NCI-H2196 treated with DMSO at 0.1 percent for 48 hours (cell line): ENCODE data around the gene IRF8.

Source experiments
- DNase-seq: peaks from one replicate; lab custom pipeline; 2025; ENCODE audit not compliant: unreplicated experiment; lab: John Stamatoyannopoulos, UW

Gene IRF8

GRCh38 chr16:85955566-85955965 lies 56.6 kb downstream of the IRF8 start:
- no peak for DNase-seq

- DNase-seq: no peak
These were observed 57.5 kb downstream of the IRF8 start for GRCh38 chr16:85956426-85956825.

- DNase-seq: no peak
These were observed 59.8 kb downstream of the IRF8 start for GRCh38 chr16:85958731-85959130.

- no peak for DNase-seq
These were observed 60.7 kb downstream of the IRF8 start for GRCh38 chr16:85959686-85960085.

GRCh38 chr16:85960486-85961046 lies 61.6 kb downstream of the IRF8 start:
- DNase-seq: no peak

- no peak for DNase-seq
These were observed 63.3 kb downstream of the IRF8 start for GRCh38 chr16:85961988-85962915.

- DNase-seq: peak; percentile 26
These were observed 64.9 kb downstream of the IRF8 start for GRCh38 chr16:85963753-85964285.

- no peak for DNase-seq
These were observed 66.2 kb downstream of the IRF8 start for GRCh38 chr16:85965125-85965524.

GRCh38 chr16:85967111-85967510 lies 68.1 kb downstream of the IRF8 start:
- no peak for DNase-seq

- DNase-seq: no peak
These were observed 69.3 kb downstream of the IRF8 start for GRCh38 chr16:85968041-85968920.

- no peak for DNase-seq
These were observed 70.2 kb downstream of the IRF8 start for GRCh38 chr16:85969159-85969558.

- no peak for DNase-seq
These were observed 70.6 kb downstream of the IRF8 start for GRCh38 chr16:85969591-85969990.

GRCh38 chr16:85970016-85970733 lies 71.2 kb downstream of the IRF8 start:
- DNase-seq: no peak

GRCh38 chr16:85970738-85971137 lies 71.8 kb downstream of the IRF8 start:
- DNase-seq: no peak
